Neural cell (in vitro differentiated cells): ENCODE results near the gene SH3GL1.

Source experiments
- CTCF ChIP-seq: fragments of 450-650 bp; IDR thresholded peaks from 2 replicates; pipeline ENCODE4 v1.5.1; 2014; ENCODE audit warnings: antibody characterized with exemption, mild to moderate bottlenecking, moderate library complexity; ENCODE audit not compliant: poor library complexity, severe bottlenecking
- EP300 ChIP-seq: fragments of 450-650 bp; conservative IDR thresholded peaks from 2 replicates; pipeline ENCODE4 v1.6.1; 2014; ENCODE audit warnings: antibody characterized with exemption, mild to moderate bottlenecking, moderate library complexity; ENCODE audit not compliant: poor library complexity, severe bottlenecking
- EZH2 ChIP-seq: fragments of 200-600, 300-800 bp; shearing (Covaris generic), sonication (generic); IDR thresholded peaks from 2 replicates; pipeline ENCODE4 v1.6.1; 2014; ENCODE audit warnings: antibody characterized with exemption, low read length, borderline replicate concordance, mild to moderate bottlenecking; ENCODE audit not compliant: insufficient read depth, poor library complexity, severe bottlenecking
- MXI1 ChIP-seq: fragments of 450-650 bp; conservative IDR thresholded peaks from 2 replicates; pipeline ENCODE4 v1.6.1; 2014; ENCODE audit warnings: antibody characterized with exemption, mild to moderate bottlenecking; ENCODE audit not compliant: poor library complexity, severe bottlenecking
- POLR2AphosphoS5 ChIP-seq: IDR thresholded peaks from 2 replicates; pipeline ENCODE4 v1.6.1; 2012
- RAD21 ChIP-seq: fragments of 450-650 bp; conservative IDR thresholded peaks from 2 replicates; pipeline ENCODE4 v1.6.1; 2014; ENCODE audit warnings: antibody characterized with exemption, mild to moderate bottlenecking, moderate library complexity
- REST ChIP-seq: IDR thresholded peaks from 2 replicates; pipeline ENCODE4 v1.6.1; 2012; ENCODE audit warnings: borderline replicate concordance
- SMC3 ChIP-seq: fragments of 450-650 bp; conservative IDR thresholded peaks from 2 replicates; pipeline ENCODE4 v1.6.1; 2014; ENCODE audit warnings: antibody characterized with exemption, mild to moderate bottlenecking, moderate library complexity; ENCODE audit not compliant: poor library complexity
- TAF1 ChIP-seq: IDR thresholded peaks from 2 replicates; pipeline ENCODE4 v1.6.1; 2012; ENCODE audit warnings: low read depth

GRCh38 chr19:4365341-4365740 lies 35.0 kb downstream of the SH3GL1 start:
- TF ChIP-seq CTCF (no peak), EZH2 (no peak), REST (no peak), TAF1 (no peak), EP300 (no peak), POLR2AphosphoS5 (no peak), SMC3 (no peak), MXI1 (no peak), RAD21 (no peak)
